HCT116 (cell line): ENCODE results near the gene NFIA. TPM values are rescaled to one million over a fixed set of nuclear protein-coding genes. Genes with fewer than 3 reads are reported as not detected.

Experiments used
- ATAC-seq: fragments of 200-7000 bp; cut with Tn5 transposase; 2 replicates; pipeline ENCODE4 v1.9.1; 2020; ENCODE audit warnings: mild to moderate bottlenecking, moderate library complexity
- BruUV-seq: library from RNA; stranded (reverse); fragments of 400-500 nt; replicated peaks from 2 replicates; lab custom pipeline; 2021; lab: Mats Ljungman, UMichigan
- CTCF ChIA-PET: fragments of 300-600 bp; sonication (Branson Sonifier 250); formaldehyde crosslinking; loops from one replicate; lab custom pipeline; 2021; ENCODE audit warnings: antibody characterized with exemption; lab: Charles Lee
- POLR2A ChIA-PET: fragments of 300-600, 350-600 bp; sonication (Branson Sonifier 250); formaldehyde crosslinking; loops from one replicate; lab custom pipeline; 2021; ENCODE audit warnings: antibody characterized with exemption; lab: Charles Lee
- RAD21 ChIA-PET, 2 experiments: fragments of 300-600 bp; sonication (Branson Sonifier 250); formaldehyde crosslinking; loops; one replicate each; lab custom pipeline; 2023; ENCODE audit warnings: low total read pairs in 2 of 2; ENCODE audit not compliant: uncharacterized antibody in 2 of 2, unreplicated experiment in 2 of 2, low non-redundant PET in 1 of 2; lab: Charles Lee
- DNase-seq: peaks from one replicate; pipeline ENCODE4 v3.0.0-alpha.2; 2010; ENCODE audit warnings: low read depth, low spot score
- H2AFZ ChIP-seq: fragments of 200-600 bp; shearing (Covaris generic), sonication (generic); 2 replicates; pipeline ENCODE4 v1.6.1; 2017; ENCODE audit warnings: low read depth, mixed run types, mixed read lengths, antibody characterized with exemption, low read length; ENCODE audit not compliant: poor library complexity, severe bottlenecking
- H3K27ac ChIP-seq: 2 replicates; pipeline ENCODE4 v1.5.1; 2012; ENCODE audit warnings: low read depth, low read length
- H3K27me3 ChIP-seq: fragments of 200-600 bp; sonication (generic); 2 replicates; pipeline ENCODE4 v1.6.1; 2016; ENCODE audit warnings: mixed run types, low read length, mixed read lengths; ENCODE audit not compliant: insufficient read depth
- H3K36me3 ChIP-seq, 2 experiments: fragments of 200-500 bp in 1 of 2; fragments of 200-600 bp in 1 of 2; sonication (Bioruptor generic) in 1 of 2; sonication (generic) in 1 of 2; 2 replicates each; pipeline versions ENCODE4 v1.5.1 to v1.6.1; 2014 to 2016; ENCODE audit warnings: low read length in 2 of 2, inconsistent platforms in 1 of 2, mixed read lengths in 1 of 2, mixed run types in 1 of 2; ENCODE audit not compliant: insufficient read depth in 2 of 2, control insufficient read depth in 1 of 2
- H3K4me1 ChIP-seq, 2 experiments: fragments of 200-600 bp in 1 of 2; sonication (generic) in 1 of 2; 2 replicates each; pipeline versions ENCODE4 v1.5.1 to v1.6.1; 2012 to 2017; ENCODE audit warnings: low read length in 2 of 2, inconsistent platforms in 1 of 2, mild to moderate bottlenecking in 1 of 2, mixed read lengths in 1 of 2, mixed run types in 1 of 2, moderate library complexity in 1 of 2; ENCODE audit not compliant: insufficient read depth in 2 of 2, control insufficient read depth in 1 of 2
- H3K4me2 ChIP-seq: fragments of 200-600 bp; sonication (generic); 2 replicates; pipeline ENCODE4 v1.6.1; 2017; ENCODE audit warnings: mixed run types, low read length, mixed read lengths
- H3K4me3 ChIP-seq, 2 experiments: fragments of 200-600 bp in 1 of 2; sonication (generic) in 1 of 2; replicated peaks in 1 of 2; 2 replicates each; pipeline ENCODE4 v1.5.1; 2011 to 2016; ENCODE audit warnings: low read length in 2 of 2, control low read depth in 1 of 2, low read depth in 1 of 2, mild to moderate bottlenecking in 1 of 2, mixed read lengths in 1 of 2, mixed run types in 1 of 2
- H3K79me2 ChIP-seq: fragments of 200-600 bp; sonication (generic); 2 replicates; pipeline ENCODE4 v1.6.1; 2017; ENCODE audit warnings: mild to moderate bottlenecking, mixed run types, low read length, moderate library complexity, mixed read lengths; ENCODE audit not compliant: insufficient read depth
- H3K9ac ChIP-seq: fragments of 200-600 bp; sonication (generic); 2 replicates; pipeline ENCODE4 v1.6.1; 2016; ENCODE audit warnings: low read length, mixed read lengths
- H3K9me2 ChIP-seq: fragments of 200-600 bp; sonication (generic), shearing (Covaris generic); 2 replicates; pipeline ENCODE4 v1.6.1; 2017; ENCODE audit warnings: mixed run types, mild to moderate bottlenecking, moderate library complexity; ENCODE audit not compliant: insufficient read depth
- H3K9me3 ChIP-seq, 2 experiments: fragments of 200-500 bp in 1 of 2; fragments of 200-600 bp in 1 of 2; sonication (Bioruptor generic) in 1 of 2; sonication (generic) in 1 of 2; 2 replicates each; pipeline ENCODE4 v1.6.1; 2014 to 2017; ENCODE audit warnings: low read length in 2 of 2, mixed read lengths in 2 of 2, inconsistent platforms in 1 of 2, low read depth in 1 of 2, mild to moderate bottlenecking in 1 of 2, mixed run types in 1 of 2, moderate library complexity in 1 of 2; ENCODE audit not compliant: control insufficient read depth in 1 of 2, insufficient read depth in 1 of 2
- H4K20me1 ChIP-seq: fragments of 200-600 bp; sonication (generic), shearing (Covaris generic); 2 replicates; pipeline ENCODE4 v1.6.1; 2017; ENCODE audit warnings: mixed run types, mild to moderate bottlenecking, moderate library complexity; ENCODE audit not compliant: insufficient read depth
- CBX3 ChIP-seq: IDR thresholded peaks from 2 replicates; pipeline ENCODE4 v1.6.1; 2012; ENCODE audit warnings: low read depth
- FOSL1 ChIP-seq: IDR thresholded peaks from 2 replicates; pipeline ENCODE4 v1.6.1; 2012; ENCODE audit warnings: low read depth
- MAX ChIP-seq: IDR thresholded peaks from 2 replicates; pipeline ENCODE4 v1.6.1; 2012
- SIN3A ChIP-seq: IDR thresholded peaks from 2 replicates; pipeline ENCODE4 v1.6.1; 2012; ENCODE audit warnings: low read depth
- SP1 ChIP-seq: IDR thresholded peaks from 2 replicates; pipeline ENCODE4 v1.6.1; 2012; ENCODE audit warnings: low read depth
- SRF ChIP-seq: IDR thresholded peaks from 2 replicates; pipeline ENCODE4 v1.6.1; 2012; ENCODE audit warnings: low read depth
- YY1 ChIP-seq: IDR thresholded peaks from 2 replicates; pipeline ENCODE4 v1.6.1; 2011; ENCODE audit warnings: low read length, low read depth, moderate library complexity, mild to moderate bottlenecking; ENCODE audit not compliant: insufficient replicate concordance; ENCODE audit errors: extremely low read depth
- ZBTB33 ChIP-seq: IDR thresholded peaks from 2 replicates; pipeline ENCODE4 v1.6.1; 2011; ENCODE audit warnings: mild to moderate bottlenecking, low read length, moderate library complexity; ENCODE audit not compliant: insufficient replicate concordance; ENCODE audit errors: extremely low read depth
- ZNF274 ChIP-seq: fragments of 200-500 bp; sonication (Bioruptor generic); IDR thresholded peaks from 2 replicates; pipeline ENCODE4 v1.6.1; 2014; ENCODE audit warnings: mild to moderate bottlenecking, low read depth, low read length, inconsistent platforms
- intact Hi-C: fragments of 100-400 bp; cut with micrococcal nuclease; formaldehyde crosslinking; loops from 2 replicates; pipeline ENCODE4 v1.10.0; 2022
- total RNA-seq: library from RNA; stranded (reverse); gene quantifications from one replicate; pipeline ENCODE4 v1.2.1, GENCODE V29; 2021; ENCODE audit not compliant: unreplicated experiment

Gene NFIA
- total RNA-seq, 1 experiment from 2014 or later, result 17.2 TPM

- Histone ChIP-seq H3K36me3 (no peaks in the 10 kb centered on the region), H3K9ac (no peak overlapping the region), H2AFZ (no peak overlapping the region), H3K4me2 (no peak overlapping the region), H3K9me3 (no peaks in the 10 kb centered on the region), H3K9me2 (no peaks in the 10 kb centered on the region), H3K79me2 (no peaks in the 10 kb centered on the region), H3K4me3 (no peak overlapping the region), H3K27me3 (no peaks in the 10 kb centered on the region), H3K27ac (no peak overlapping the region), H4K20me1 (no peaks in the 10 kb centered on the region), H3K4me1 (peaks cover 0 to 3% of the 10 kb centered on the region in 2 experiments; a peak in 1 of 4 replicates)
- no peak for ATAC-seq
- no peak for TF ChIP-seq FOSL1
- no peak for TF ChIP-seq ZBTB33
- TF ChIP-seq SIN3A, result no peak
- no peak for TF ChIP-seq MAX
- TF ChIP-seq CBX3, result no peak
- TF ChIP-seq YY1, result no peak
- TF ChIP-seq SRF, result no peak
- no peak for TF ChIP-seq ZNF274
- TF ChIP-seq SP1, result no peak
- intact Hi-C loops, result loop anchor here (10.0 kb wide), 1 partner anchor 1301 kb away; no protein-coding TSS in a partner anchor
- no TSS peak for BruUV-seq
- CTCF ChIA-PET, result interaction anchor here (0.7 kb wide), 1 partner anchor 405 kb away, joined by 3 read pairs; no protein-coding TSS in a partner anchor
- RAD21 ChIA-PET, result no interaction called here
- DNase-seq, result no peak
- POLR2A ChIA-PET, result no interaction called here
Measured at GRCh38 chr1:61455400-61455799, 373.0 kb downstream of the NFIA start.
